Middle frontal gyrus (tissue), 1 donor: ENCODE measurements around the gene DAGLB.

Source experiments
- DNase-seq: peaks from one replicate; pipeline ENCODE4 v3.0.0-alpha.2; 2015; ENCODE audit warnings: low spot score; ENCODE audit errors: extremely low spot score

Gene DAGLB

DNA sequence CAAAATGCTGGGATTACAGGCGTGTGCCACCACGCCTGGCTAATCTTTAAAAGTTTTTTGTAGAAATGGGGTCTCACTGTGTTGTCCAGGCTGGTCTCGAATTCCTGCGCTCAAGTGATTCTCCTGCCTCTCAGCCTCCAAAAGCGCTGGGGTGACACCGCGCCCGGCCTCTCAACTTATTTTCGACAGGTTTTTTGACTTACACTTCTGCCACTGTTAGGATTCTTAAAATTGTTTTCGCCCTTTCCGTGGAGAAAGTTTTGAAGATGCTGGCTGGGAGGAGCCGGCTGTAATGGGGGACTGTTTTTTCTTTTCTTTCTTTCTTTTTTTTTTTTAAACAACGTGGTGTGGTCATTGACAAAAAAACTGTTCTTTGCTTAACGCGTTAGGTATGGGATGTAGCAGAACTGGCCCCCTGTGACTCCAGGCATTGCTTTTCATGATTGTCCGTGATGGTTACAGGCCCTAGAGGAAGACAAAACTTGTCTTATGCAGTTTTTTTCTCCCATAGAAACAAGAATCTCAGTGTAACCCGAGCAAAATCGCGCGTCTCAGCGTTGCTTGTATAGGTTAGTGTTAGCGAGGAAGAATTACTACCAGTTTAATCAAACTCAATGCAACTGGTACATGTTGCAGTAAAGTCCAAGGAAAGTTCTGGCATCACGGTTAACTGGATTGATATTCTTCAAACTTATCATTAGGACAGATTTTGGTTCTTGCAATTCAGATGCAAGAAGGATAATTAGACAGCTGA, 72.2 kb downstream of the DAGLB start:
- DNase-seq = no peak

DNA sequence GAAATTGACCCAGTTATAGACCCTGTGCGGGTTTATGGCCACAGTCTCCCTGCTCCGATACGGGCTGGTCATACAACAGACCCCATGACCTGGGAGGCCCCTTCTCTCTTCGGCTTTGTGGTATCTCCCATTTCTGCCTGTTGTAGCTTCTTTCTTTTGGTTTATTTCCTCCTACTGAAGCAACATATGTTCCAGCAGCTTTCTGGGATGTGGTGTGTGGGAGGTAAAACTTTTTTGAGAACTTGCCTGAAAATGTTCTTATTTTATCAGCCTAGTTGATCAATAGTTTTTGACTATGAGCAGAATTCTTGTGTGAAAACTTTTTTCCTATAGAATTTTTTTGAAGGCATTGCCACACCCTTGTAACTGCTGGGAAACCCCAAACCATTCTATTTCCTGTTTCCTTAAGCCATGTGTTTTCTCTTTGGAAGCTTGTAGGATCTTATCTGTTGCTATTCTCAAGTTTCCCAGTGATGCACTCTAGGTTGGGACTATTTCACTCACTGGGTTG, 80.0 kb downstream of the DAGLB start:
- DNase-seq = no peak

DNA sequence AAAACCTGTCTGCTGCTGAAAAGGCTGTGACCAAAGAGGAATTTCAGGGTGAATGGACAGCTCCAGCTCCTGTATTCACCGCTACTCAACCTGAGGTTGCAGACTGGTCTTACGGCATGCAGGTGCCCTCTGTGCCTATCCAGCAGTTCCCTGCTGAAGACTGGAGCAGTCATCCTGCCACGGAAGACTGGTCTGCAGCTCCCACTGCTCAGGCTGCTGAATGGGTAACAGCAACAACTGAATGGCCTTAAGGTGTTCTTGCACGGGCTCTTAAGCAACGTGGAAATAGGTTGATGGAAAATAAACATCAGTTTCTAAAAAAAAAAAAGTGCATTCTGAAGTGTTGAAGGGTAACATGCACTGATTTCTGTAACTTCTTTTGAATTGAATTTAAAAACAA, 82.3 kb downstream of the DAGLB start:
- no peak for DNase-seq

DNA sequence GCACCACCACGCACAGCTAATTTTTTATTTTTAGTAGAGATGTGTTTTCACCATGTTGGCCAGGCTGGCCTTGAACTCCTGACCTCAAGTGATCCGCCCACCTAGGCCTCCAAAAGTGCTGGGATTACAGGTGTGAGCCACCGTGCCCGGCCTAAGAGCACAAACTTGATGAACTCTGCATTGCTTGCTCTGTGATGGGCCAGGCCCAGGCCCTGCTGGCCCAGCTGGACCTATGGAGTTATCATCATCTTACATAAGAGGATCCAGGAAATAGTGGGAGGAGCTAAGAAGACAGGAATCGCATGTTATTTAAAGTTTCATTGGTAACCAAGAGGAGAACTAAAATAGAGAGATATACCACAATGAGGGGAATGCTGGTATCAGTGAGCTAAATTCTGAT, 86.9 kb downstream of the DAGLB start:
- DNase-seq = no peak

DNA sequence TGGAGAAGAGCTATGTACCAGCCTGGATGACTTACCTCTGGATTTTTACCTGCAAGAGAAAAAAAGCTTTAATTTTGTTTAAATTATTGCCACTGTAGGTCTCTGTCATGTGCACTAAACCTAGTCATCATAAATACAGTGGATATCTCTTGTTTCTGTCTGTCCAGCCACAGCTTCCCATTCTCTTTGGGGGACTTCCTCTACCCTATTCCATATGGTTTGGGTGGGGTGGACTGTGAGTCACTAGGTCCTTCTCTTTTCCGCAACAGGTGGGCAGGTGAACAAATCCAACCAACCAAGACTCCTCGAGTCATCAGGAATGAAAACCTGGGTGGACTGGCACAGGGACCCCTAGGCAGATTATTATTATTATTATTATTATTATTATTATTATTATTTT, 88.0 kb downstream of the DAGLB start:
- no peak for DNase-seq
